Testis (tissue), 2 donors: ENCODE results near the gene LGALS7.

Source experiments
- CTCF ChIP-seq, 3 experiments: fragments of 450-650 bp in 2 of 3; fragments of 200-600 bp in 1 of 3; sonication (generic) in 1 of 3; IDR thresholded peaks; one replicate each; pipeline ENCODE4 v1.5.1; 2016 to 2019; ENCODE audit warnings: antibody characterized with exemption in 3 of 3, mild to moderate bottlenecking in 2 of 3, moderate library complexity in 1 of 3
- POLR2A ChIP-seq: fragments of 450-650 bp; IDR thresholded peaks from one replicate; pipeline ENCODE4 v1.6.1; 2017; ENCODE audit warnings: antibody characterized with exemption, mild to moderate bottlenecking, moderate library complexity

DNA sequence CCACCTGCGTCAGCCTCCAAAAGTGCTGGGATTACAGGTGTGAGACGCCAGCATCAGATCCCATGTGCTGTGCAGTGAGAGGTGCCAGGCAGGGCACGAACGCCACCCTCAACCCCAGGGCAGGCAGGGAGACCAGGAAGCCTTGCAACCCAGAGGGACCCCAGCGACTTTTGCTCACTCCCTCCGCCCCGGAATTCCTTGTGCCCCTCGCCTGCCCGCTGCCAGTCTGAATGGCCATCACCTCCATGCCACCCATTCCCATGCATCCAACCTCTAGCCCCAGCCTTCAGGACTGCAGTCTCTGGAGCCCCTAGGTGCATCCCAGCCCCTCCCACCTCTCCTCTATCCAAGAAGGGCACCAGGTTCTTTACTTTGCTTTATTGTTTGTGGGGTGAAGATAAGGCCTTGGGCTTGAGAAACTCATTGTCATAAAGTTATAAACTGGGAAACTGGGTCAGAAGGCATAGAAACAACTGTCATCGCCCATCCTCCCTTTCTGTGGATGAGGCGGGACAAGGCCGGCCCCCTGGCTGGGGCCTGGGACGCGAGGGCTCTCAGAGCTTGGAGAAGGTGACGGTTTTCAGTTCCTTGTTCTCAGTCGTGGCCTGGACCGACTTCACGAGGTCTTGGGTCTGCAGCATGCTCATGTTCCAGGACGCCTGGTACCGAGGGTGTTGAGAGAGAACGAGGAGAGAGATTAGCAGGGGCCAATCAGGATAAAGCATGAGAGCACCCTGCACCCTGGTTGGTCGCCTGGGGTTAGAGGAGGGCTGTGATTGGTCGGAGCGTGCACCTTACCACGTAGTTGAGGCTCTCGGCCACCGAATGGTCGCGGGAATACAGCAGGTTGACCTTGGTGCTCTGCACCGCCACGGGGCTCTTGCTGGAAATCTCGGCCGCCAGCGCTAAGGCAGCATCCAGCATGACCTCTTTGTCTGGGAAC is 42.0 kb upstream of the LGALS7 start:
- TF ChIP-seq CTCF (IDR thresholded peaks at IDR 0.05), result no peak
- TF ChIP-seq POLR2A, result no peak
